ENCODE measurements around the gene ROBO2. TPM values are rescaled to one million over a fixed set of nuclear protein-coding genes. Genes with fewer than 3 reads are reported as not detected.

ROBO2 gene
- total RNA-seq, 1 donor from 2014 or later: 0.79 TPM

DNA sequence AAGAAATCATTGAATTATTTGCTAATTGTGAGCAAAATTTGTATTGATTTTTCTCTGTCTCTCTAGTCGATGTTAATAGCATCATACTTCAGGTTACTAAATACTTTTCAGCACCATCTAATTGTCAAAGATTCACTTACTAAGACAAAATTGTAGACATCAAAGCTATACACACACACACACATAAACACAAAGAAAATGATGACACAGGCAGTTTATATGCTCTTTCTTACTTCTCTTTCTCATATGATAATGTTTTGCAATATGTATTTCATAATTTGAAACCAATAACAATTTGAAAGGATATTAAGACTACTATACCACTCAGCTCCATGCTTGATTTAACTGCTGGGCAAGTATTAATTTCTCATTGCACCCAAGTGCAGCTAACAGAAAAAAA is 406.2 kb downstream of the ROBO2 start:
- DNase-seq (ENCODE audit: low read depth) (no peak), FAIRE-seq (no peak)
- TF ChIP-seq, protein P1, sequence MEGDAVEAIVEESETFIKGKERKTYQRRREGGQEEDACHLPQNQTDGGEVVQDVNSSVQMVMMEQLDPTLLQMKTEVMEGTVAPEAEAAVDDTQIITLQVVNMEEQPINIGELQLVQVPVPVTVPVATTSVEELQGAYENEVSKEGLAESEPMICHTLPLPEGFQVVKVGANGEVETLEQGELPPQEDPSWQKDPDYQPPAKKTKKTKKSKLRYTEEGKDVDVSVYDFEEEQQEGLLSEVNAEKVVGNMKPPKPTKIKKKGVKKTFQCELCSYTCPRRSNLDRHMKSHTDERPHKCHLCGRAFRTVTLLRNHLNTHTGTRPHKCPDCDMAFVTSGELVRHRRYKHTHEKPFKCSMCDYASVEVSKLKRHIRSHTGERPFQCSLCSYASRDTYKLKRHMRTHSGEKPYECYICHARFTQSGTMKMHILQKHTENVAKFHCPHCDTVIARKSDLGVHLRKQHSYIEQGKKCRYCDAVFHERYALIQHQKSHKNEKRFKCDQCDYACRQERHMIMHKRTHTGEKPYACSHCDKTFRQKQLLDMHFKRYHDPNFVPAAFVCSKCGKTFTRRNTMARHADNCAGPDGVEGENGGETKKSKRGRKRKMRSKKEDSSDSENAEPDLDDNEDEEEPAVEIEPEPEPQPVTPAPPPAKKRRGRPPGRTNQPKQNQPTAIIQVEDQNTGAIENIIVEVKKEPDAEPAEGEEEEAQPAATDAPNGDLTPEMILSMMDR (IDR thresholded peaks at IDR 0.05; ENCODE audit: insufficient read depth, low read length, severe bottlenecking): no peak
- H3K36me3 ChIP-seq (ENCODE audit: control insufficient read depth, insufficient read depth, low read length): no peaks in the 10 kb centered on the region
- no peaks in the 10 kb centered on the region for H3K27me3 ChIP-seq (ENCODE audit: control insufficient read depth, insufficient read depth, low read length)
- H3K4me3 ChIP-seq (ENCODE audit: low read depth, low read length): no peak overlapping the region

DNA sequence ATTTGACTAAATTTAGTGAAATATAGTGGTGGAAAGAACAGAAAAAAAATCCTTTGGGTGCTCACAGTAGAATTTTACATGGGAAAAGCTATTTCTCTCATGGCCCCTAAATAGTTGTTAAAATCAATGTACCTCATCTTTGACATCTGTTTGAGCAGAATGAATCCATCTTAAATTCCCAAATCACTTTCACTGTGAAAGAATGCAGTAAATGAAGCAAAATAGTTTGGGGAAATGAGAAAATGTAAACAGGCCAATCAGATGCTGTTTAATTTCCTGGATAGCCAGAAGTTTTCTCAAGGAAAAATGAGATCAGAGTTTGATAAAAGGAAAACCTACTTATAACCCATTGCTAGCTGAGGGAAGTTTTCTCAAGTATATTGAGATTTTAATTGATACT is 406.9 kb downstream of the ROBO2 start:
- H3K27me3 ChIP-seq (ENCODE audit: control insufficient read depth, insufficient read depth, low read length): no peaks in the 10 kb centered on the region
- no peak for DNase-seq (ENCODE audit: low read depth)
- TF ChIP-seq, protein P1 (IDR thresholded peaks at IDR 0.05; ENCODE audit: insufficient read depth, low read length, severe bottlenecking): no peak
- H3K36me3 ChIP-seq (ENCODE audit: control insufficient read depth, insufficient read depth, low read length): no peaks in the 10 kb centered on the region
- no peak for FAIRE-seq
- H3K4me3 ChIP-seq (ENCODE audit: low read depth, low read length): no peak overlapping the region

DNA sequence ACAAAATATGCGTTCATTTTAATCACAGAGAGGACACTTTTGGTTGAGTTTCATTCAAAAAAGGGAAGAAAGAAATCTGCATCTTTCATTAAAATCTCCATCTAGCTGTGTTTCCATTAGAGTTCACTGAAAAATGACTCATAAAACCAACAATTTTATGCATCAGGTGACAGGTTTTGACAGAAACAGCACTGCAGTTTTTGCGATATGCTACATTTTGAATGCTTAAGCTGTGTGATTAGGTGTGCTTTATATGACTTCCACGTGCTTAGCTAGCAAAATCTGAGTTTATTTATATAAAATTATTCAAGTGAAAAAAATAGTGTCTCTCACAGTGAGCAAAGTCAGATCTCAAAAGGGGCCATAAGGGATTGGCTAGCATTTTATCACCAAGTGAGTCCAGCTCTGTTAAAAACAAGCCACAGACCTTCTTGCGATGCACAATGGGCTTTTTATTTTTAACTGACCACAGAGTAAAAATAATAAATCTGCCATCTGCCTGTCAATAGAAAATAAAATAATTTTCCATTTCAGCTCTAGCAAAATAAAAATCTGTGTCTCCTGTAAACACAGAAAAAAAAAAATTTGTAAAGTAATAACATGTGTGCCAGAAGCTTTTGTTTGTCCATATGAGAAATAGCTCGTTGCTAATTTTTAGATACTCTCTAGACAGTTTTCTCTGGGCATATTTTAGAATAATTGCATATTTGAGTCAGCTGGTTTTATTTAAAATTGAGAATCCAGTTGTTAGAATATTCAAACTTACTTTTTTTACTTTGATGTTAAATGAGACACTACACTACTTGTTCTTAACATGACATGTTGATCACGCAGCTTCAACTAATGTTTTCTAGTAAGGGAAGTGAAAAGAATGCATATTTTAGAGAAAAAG is 409.8 kb downstream of the ROBO2 start:
- Histone ChIP-seq H3K36me3 (ENCODE audit: control insufficient read depth, insufficient read depth, low read length) (no peaks in the 10 kb centered on the region), H3K4me3 (ENCODE audit: low read depth, low read length) (no peak overlapping the region), H3K27me3 (ENCODE audit: control insufficient read depth, insufficient read depth, low read length) (no peaks in the 10 kb centered on the region)
- DNase-seq (ENCODE audit: low read depth) (no peak), FAIRE-seq (no peak)
- TF ChIP-seq, protein P1 (IDR thresholded peaks at IDR 0.05; ENCODE audit: insufficient read depth, low read length, severe bottlenecking): no peak

DNA sequence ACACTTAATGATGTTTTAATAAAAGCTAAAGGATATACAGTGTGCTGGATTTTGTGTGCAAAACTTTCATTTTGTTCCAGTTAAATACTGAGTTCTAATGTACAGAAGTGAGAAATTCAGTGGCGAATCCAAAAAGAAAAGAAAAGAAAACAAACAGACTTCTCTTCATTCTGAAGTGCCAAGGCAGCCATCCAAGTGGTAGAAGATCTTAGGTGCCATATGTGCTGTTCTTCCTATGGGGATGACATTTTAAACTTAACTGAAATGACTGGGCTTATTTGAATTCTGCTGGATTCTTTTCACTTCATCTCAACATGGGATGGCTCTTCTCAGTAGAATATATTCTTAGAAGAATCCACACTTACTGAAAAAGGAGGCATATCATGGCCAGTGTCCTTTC is 416.5 kb downstream of the ROBO2 start:
- H3K4me3 ChIP-seq (ENCODE audit: low read depth, low read length): no peak overlapping the region
- H3K27me3 ChIP-seq (ENCODE audit: control insufficient read depth, insufficient read depth, low read length): no peaks in the 10 kb centered on the region
- no peak for DNase-seq (ENCODE audit: low read depth)
- FAIRE-seq: no peak
- TF ChIP-seq, protein P1 (IDR thresholded peaks at IDR 0.05; ENCODE audit: insufficient read depth, low read length, severe bottlenecking): no peak
- no peaks in the 10 kb centered on the region for H3K36me3 ChIP-seq (ENCODE audit: control insufficient read depth, insufficient read depth, low read length)

DNA sequence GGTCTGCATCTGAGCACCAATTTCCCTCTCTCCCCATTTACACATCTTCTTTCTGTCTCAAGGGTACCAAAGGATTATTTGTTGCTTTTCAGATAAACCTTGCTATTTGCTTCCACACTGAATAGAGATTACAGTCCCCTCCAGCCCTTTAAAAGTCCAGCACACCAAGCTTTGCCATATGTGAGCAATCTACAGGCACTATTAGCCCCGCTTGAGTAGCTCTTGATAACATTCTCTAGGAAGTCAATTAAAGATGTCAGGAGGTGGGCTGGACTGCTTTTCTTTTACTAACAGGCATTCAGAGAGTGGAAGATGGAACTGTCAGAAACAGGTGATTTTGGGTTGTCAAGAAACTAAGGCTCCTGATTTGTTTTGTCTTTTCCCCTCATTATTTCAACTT is 417.0 kb downstream of the ROBO2 start:
- TF ChIP-seq, protein P1 (IDR thresholded peaks at IDR 0.05; ENCODE audit: insufficient read depth, low read length, severe bottlenecking): no peak
- no peaks in the 10 kb centered on the region for H3K36me3 ChIP-seq (ENCODE audit: control insufficient read depth, insufficient read depth, low read length)
- H3K4me3 ChIP-seq (ENCODE audit: low read depth, low read length): no peak overlapping the region
- H3K27me3 ChIP-seq (ENCODE audit: control insufficient read depth, insufficient read depth, low read length): no peaks in the 10 kb centered on the region
- no peak for DNase-seq (ENCODE audit: low read depth)
- no peak for FAIRE-seq
